ENCODE data around the gene POU2F1.
"Not testable (repeated sequence)": the region's sequence is repeated elsewhere in the genome, so short reads cannot be mapped to it uniquely, and the experiment has no call there.

POU2F1 gene

GRCh38 chr1:167233373-167233772, 12.7 kb downstream of the POU2F1 start:
- no peak for DNase-seq

DNA sequence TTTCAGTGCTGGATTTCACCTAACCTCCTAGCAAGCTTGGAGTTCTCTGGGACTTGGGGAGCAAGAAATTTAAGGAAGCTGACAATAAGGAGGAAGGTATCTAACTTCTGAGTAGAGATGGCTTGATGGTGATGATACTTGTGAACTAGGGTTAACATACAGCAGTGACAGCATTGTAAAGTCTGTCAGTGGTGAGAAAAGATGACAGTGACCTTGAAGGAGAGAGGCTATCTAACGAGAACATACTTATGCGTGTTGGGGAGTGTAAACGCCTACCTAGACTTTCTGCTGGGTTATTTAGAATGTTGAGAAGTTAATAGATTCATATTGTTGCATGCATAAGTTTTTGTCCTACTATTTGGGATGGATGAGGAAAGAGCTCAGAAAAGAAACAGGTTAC, 16.3 kb downstream of the POU2F1 start:
- DNase-seq, result no peak

DNA sequence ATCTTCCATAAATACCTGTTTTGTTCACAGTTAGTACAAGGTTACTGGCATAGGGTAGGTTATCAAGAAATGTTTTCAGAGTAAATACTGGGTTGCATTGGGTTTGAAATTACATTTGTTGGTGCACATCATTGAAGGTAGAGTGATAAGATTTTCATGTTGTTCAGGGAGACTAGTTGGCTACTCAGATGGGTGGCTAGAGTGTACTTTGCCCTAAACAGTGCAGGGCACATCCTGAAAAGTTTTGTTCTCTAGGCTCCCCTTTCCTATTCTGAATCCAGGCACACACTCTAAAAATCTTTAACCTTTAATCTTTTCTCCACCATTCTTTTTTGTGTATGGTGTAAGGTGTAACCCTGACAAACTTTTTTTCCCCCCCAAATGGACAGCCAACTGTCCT, 18.0 kb downstream of the POU2F1 start:
- no peak for DNase-seq

GRCh38 chr1:167239257-167239656, 18.6 kb downstream of the POU2F1 start:
- no peak for DNase-seq

DNA sequence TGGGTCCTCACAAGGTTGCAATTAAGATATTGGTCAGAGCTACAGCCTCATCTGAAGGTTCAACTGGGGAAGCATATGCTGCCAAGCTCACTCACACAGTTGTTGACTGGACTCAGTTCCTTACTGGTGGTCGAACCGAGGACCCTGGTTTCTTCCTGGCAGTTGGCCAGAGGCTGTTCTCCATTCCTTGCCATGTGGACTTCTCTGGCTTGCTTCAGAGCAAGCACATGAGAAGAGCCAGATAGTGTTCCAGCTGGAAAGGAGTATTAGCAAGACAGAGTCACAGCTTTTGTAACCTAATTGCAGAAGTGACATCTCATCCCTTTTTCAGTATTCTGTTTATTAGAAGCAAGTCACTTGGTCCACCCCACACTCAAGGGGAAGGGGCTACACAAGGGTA, 23.6 kb downstream of the POU2F1 start:
- no peak for DNase-seq

DNA sequence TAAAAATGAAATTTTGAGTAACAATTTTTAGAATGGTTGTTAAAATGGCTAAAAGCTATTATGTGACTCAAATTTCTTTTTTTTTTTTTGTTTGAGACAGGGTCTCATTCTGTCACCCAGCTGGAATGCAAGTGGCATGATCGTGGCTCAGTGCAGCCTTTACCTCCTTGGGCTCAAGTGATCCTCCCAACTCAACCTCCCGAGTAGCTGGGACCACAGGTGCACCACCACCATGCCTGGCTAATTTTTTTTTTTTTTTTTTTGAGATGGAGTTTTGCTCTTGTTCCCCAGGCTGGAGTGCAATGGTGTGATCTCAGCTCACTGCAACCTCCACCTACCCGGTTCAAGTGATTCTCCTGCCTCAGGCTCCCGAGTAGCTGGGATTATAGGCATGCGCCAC, 24.5 kb downstream of the POU2F1 start:
- not testable (repeated sequence) for DNase-seq

- DNase-seq, result no peak
Measured at GRCh38 chr1:167246971-167247370, 26.3 kb downstream of the POU2F1 start.

- no peak for DNase-seq
Measured at GRCh38 chr1:167247754-167248153, 27.1 kb downstream of the POU2F1 start.

- DNase-seq, result no peak
Measured at GRCh38 chr1:167248707-167249642, 28.3 kb downstream of the POU2F1 start.

DNA sequence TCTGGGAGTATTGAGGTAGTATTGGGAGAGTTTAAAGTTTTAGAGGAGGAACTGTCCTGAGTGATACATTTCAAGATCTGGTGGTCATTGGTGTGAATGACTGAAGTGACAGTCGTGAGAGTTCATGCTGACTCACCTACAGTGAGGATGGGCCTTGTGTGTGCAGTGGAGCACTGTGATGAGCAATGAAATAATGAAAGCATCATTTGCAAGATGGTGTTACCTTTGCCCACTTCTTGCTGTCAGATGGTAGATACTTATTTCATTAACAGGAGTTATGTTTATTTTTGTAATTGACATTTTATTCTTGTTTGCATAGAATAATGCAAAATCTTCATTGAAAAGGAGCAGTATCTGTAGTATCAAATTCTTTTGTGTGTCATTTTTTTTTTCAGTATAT, 29.0 kb downstream of the POU2F1 start:
- DNase-seq, result no peak

GRCh38 chr1:167250482-167250881, 29.8 kb downstream of the POU2F1 start:
- no peak for DNase-seq

DNA sequence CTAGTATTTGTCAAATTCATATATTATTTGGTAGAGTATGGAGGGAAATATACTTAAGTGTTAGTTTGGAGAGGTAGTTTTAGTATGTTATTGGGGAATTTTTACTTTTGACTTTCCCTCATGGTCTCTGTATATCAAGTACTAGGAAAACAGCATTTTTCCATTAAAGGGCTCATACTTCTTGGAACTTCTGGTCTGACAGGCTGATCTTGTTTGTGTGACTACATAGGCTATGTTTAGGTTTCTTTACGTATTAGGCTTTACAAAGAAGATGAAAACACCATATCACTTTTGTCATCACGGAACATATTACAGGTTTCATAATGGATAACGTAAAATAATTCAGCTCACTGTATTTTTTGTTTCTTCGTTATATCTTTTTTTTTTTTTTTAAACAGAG, 30.8 kb downstream of the POU2F1 start:
- DNase-seq, result no peak

DNA sequence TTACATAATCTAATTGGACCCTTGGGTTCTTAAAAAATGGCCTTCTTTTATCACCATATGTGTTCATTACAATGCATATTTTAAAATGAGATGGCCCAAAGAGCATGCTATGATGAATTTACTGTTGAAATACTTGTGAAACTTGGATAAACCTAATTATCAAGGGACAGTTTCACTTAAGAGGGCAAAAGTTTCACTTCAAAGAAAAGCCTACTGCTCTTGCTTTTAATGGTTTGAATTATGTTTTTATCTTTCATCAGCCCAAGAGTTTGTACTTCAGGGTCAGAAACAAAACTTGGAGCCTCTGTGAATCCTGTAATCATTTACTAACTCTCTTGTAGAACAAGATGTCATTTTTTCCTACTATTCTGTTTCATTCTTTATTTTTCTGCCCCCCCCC, 32.3 kb downstream of the POU2F1 start:
- no peak for DNase-seq

GRCh38 chr1:167258858-167259257, 38.2 kb downstream of the POU2F1 start:
- no peak for DNase-seq

- DNase-seq, result no peak
Measured at GRCh38 chr1:167262836-167263235, 42.1 kb downstream of the POU2F1 start.

GRCh38 chr1:167263344-167263743, 42.7 kb downstream of the POU2F1 start:
- no peak for DNase-seq

- peak in 1 of 2 donors; percentile 15 for DNase-seq
Measured at GRCh38 chr1:167263819-167264464, 43.3 kb downstream of the POU2F1 start.

GRCh38 chr1:167266965-167267364, 46.3 kb downstream of the POU2F1 start:
- no peak for DNase-seq

- no peak for DNase-seq
Measured at GRCh38 chr1:167268347-167268787, 47.7 kb downstream of the POU2F1 start.

DNA sequence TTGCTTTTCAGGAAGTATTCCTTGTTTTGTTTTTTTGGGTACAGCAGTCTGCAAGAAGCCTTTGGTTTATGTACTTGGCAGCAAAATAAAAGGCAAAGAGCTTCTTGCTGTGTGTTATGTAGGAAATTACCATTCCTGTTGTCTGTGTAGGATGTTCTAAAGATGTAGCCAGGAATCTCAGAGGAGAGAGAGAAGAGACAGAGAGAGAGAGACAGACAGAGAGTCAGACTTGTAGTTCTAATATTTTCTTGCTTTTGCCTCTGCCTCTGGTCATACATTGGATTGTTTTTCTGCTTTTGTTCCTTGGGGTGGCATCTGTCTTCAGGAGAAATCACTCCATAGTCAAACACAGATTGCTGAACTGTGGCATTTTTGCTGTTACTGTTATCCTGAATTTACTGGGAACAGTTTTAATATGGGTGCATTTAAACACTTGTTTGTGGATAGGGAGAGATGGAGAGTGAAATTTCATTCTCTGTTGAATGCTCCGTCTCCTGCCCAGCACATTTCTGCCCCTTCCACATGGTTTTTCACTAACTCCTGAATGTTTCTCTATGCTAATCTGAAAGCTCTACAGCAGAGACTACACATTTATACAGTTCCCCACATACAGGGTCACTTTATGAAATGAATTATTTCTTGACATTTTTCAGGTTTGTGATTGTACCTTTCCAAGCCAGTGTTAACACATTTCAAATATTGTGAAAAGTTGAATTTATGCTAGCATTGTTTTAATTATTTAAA, 49.8 kb downstream of the POU2F1 start:
- no peak for DNase-seq

DNA sequence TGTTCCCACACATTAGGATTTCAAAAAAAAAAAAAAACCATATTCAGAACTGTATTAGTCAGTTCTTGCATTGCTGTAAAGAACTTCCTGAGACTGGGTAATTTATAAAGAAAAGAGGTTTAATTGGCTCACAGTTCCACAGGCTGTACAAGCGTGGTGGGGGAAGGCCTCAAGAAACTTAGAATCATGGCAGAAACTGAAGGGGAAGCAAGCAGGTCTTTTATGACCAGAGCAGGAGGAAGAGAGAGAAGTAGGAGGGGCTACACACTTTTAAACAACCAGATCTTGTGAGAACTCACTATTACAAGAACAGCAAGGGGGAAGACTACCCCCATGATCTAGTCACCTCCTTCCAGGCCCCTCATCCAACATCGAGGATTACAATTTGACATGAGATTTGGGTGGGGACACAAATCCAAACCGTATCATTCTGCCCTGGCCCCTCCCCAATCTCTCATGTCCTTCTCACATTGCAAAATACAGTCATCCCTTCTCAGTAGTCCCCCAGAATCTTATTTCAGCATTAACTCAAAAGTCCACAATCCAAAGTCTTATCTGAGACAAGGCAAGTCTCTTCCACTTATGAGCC, 51.8 kb downstream of the POU2F1 start:
- DNase-seq, result no peak

- DNase-seq, result no peak
Measured at GRCh38 chr1:167273027-167273800, 52.5 kb downstream of the POU2F1 start.

Data from CD4-positive, alpha-beta T cell treated with Interleukin-4 for 1 hour (primary cell).